GM12892 (cell line): ENCODE measurements around the gene PCYT1A.

Experiments
- POLR2A ChIP-seq: IDR thresholded peaks from 2 replicates; pipeline ENCODE4 v1.6.1; 2011; ENCODE audit warnings: low read depth, low read length, control low read depth
- TAF1 ChIP-seq: IDR thresholded peaks from 2 replicates; pipeline ENCODE4 v1.6.1; 2011; ENCODE audit warnings: low read depth, mild to moderate bottlenecking, control low read depth, low read length, borderline replicate concordance

DNA sequence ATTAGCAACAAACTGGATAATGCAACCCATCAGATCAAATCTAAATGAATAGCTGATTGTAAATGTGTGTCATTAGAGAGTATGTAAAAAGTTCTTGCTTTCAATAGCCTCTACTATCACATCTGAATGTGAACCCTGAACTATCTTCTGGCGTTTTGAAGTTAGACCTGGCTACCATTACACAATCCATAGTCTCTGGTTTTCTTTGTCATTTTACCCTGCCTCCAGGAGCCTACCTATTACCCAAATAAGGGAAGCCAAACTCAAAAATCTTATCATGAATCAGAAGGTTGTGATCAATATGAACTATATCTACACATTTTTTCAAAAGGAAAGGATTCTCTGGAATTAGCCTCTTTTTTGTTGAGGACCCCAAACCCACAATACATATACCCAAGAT lies 31.8 kb downstream of the PCYT1A start:
- TF ChIP-seq TAF1, result no peak
- no peak for TF ChIP-seq POLR2A
